Activated CD4-positive, CD25-positive, alpha-beta regulatory T cell treated with anti-CD3 and anti-CD28 coated beads, Interleukin-2, amount 50 U/mL, for 24 hours (primary cell): ENCODE data around the gene RPS6KA4.
"Not testable (repeated sequence)": the region's sequence is repeated elsewhere in the genome, so short reads cannot be mapped to it uniquely, and the experiment has no call there.

ENCODE experiments used
- ATAC-seq, 2 donors: fragments of 150-1000 bp; cut with Tn5 transposase; one replicate each; pipeline ENCODE4 v1.10.0; 2021; ENCODE audit warnings: mild to moderate bottlenecking in 1 of 2, moderate library complexity in 1 of 2

RPS6KA4 gene

DNA sequence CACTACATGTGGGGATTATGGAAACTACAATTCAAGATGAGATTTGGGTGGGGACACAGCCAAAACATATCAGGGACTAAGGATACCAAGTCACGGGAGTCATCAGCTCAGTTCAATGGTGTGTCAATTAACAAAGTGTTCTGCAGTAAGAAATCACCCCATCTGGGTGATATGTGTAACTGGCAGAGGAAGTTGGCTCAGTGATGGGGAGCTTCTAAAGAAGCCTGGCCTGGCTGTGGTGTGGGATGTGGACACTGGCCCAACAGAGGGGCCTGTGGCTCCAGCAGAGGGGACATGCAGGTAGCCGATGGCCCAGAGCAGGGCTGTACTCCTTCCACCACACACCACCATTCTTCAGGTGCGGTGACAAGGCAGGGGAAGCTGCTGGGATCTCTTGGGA, 31.6 kb downstream of the RPS6KA4 start:
- no peak for ATAC-seq

GRCh38 chr11:64391839-64392238, 32.9 kb downstream of the RPS6KA4 start:
- ATAC-seq: no peak

DNA sequence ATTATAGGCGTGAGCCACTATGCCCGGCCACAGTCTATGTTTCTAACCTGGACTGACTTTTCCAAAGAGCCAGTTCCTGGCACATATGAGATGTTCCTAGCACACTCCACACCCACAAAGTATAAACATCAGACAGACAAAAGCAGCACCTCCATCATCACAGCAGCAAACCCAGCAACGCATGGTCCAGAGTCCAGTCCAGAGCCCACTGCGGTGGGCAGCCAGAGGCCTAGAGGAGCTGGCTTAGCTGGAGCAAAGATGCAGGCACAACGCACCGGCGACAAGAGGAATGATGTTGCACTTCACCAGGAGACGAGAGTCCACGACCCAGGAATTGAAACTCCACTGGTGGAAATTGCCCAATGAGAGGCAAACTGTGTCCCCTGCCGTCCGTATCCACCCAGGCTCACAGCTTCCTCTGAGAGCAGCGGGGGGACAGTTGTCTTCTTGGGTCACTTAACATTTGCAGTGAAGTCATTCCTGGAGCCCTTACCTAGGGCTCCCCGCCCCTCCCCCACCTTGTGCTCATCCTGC, 36.6 kb downstream of the RPS6KA4 start:
- no peak for ATAC-seq

GRCh38 chr11:64396079-64396591, 37.2 kb downstream of the RPS6KA4 start:
- ATAC-seq: no peak

DNA sequence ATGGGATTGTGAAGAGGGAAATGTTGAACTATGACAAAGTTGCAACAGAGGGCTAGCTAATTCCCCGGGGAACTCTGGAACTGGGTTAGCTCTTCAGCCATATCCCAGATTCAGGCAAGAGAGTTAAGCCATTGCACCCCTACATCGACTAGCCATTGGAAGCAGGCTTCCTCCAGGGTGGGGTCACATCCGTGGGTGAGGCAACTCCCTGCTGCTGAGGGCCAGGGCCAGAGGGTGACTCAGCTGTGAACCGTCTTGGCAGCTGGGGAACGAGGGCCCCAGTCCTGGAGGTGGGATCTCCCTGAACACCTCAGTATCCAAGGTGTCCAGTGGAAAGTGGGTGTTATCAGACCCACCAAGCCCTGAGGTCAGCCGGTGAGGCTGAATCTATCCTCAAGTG, 41.1 kb downstream of the RPS6KA4 start:
- no peak for ATAC-seq

DNA sequence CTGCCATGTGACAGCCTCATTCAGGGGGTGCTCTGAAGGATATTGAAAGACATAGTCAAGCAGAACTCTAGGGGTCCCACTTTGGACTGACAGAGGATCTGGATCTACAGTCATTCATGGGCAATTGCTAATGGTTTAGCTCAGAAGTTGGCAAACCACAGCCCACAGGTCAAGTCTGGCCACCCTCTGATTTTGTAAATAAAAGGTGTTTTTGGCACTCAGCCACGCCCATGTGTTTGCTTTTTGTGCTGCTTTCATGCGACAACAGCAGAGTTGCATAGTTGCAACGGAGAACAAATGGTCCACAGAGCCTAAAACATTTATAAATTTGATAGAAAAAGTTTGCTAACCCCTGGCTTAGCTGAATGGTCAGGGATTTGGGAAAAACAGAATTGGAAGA, 41.7 kb downstream of the RPS6KA4 start:
- ATAC-seq: no peak

GRCh38 chr11:64401775-64402174, 42.8 kb downstream of the RPS6KA4 start:
- no peak for ATAC-seq

- ATAC-seq: no peak
These were observed 44.1 kb downstream of the RPS6KA4 start for GRCh38 chr11:64403106-64403505.

- no peak for ATAC-seq
These were observed 47.4 kb downstream of the RPS6KA4 start for GRCh38 chr11:64406221-64406946.

DNA sequence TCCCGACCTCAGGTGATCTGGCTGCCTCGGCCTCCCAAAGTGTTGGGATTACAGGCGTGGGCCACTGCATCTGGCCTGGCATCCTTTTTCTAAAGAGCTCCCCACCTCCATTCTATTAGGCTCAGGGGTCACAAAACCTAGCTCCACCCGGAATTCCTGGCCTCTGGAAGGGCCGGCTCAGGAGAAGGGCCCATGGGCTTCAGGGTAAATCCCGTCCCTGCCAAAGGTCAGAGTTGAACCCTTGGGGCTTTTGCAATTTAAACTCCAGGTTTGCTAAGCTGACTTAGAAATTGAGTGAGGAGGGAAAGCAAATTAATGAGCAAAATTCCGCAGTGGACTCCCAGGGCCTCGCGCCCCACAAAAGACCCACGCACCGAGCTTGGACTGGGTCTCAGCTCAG, 48.3 kb downstream of the RPS6KA4 start:
- ATAC-seq: no peak

DNA sequence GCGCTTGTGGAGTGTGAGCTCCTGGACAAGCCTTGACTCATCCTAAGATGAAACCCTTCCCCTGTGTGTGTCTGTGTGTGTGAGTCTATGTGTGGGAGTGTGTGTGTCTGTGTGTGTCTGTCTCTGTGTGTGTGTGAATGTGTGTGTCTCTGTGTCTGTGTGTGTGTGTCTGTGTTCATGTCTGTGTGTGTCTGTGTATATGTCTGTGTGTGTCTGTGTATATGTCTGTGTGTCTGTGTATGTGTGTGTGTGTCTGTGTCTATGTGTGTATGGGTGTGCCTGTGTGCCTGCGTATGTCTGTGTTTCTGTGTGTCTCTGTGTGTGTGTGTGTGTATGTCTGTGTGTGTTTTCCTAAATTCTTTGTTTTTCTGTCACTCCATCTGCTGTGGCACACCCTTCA, 48.7 kb downstream of the RPS6KA4 start:
- no peak for ATAC-seq

DNA sequence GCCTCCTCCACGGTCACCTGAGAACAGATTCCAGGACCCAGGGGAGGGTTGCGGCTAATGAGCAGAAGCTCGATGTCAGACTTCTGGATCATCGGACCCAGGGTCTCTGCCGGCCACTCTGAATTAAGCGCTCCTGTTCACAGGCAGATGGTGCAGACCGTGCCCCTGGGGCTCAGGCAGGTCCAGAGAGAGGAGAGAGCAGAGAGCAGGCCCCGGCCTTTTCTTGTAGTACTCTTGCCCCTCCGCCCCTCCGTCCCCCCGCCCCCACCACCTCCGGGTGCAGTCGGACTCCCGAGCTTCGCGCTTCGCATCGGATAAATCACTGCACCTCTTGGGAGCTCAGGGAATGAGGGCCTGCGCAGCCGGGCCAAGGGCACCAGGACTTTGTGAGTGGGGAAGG, 50.3 kb downstream of the RPS6KA4 start:
- ATAC-seq: no peak

DNA sequence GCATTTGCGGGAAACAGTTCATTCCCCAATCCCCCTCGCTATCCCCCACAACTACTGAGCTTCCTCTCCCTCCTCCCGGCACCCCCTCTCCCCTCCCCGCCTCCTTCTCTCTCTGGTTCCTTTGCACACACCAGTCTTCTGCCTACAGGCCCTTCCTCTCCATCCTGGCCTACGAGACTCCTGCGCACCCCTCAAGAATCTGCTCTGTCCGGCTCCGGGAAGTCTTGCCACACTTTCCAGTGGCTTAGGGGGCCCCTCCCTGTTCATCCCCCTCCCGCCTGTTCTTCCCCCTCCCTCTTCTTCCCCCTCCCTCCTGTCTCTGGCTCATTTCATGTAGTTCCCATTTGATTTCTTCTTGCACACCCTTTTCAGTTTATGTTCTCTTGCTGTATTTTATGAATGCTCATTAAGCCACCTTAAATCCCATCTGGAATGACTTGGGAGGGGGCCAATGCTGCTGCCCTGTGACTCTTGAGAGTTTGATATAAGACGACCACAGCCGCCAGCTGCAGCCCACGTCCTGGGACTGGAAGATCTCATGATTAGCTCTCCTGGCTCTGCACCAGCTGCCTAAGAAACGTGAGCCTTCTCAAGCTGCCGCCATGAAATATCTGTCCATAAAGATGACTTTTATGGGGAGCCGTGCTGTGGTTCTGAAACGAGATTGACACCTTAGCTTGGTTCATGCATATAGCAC, 50.9 kb downstream of the RPS6KA4 start:
- no peak for ATAC-seq

DNA sequence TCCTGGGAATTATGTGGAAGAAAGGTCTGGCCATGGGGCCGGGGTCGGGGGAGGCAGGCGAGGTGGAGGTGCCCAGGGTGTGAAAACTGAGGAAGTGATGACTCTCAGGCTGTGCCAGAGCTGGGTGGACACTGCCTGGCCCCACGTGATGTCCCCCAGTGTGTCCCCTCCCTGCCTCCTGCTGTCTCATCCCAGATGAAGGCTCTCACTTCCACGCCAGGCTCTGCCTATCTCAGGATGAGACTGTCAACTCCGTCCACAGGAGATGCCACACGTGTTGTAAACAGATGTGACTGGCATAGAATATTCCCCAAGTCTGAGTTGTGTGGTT, 51.4 kb downstream of the RPS6KA4 start:
- no peak for ATAC-seq

GRCh38 chr11:64413417-64413816, 54.5 kb downstream of the RPS6KA4 start:
- no peak for ATAC-seq

GRCh38 chr11:64415286-64415685, 56.3 kb downstream of the RPS6KA4 start:
- ATAC-seq: no peak

DNA sequence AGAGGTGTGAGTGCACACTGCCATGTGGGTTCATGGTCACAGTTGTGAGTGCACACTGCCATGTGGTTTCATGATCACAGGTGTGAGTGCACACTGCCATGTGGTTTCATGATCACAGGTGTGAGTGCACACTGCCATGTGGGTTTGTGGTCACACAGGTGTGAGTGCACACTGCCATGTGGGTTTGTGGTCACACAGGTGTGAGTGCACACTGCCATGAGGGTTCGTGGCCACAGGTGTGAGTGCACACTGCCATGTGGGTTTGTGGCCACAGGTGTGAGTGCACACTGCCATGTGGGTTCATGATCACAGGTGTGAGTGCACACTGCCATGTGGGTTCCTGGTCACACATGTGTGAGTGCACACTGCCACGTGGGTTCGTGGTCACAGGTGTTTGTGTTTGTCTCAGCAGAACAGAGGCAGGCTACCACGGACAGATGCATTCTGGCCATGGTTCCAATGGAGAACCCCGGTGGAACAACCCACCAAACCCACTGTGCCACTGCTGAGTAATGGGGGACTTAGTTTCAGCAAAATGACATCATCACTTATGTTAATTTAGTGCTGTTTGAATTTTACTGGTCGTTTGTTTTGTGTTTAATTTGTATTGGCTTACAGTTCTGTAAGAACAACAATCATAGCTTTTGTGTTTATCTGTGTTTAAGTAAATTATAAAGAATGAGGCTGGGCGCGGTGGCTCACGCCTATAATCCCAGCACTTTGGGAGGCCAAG, 57.2 kb downstream of the RPS6KA4 start:
- ATAC-seq: no peak

DNA sequence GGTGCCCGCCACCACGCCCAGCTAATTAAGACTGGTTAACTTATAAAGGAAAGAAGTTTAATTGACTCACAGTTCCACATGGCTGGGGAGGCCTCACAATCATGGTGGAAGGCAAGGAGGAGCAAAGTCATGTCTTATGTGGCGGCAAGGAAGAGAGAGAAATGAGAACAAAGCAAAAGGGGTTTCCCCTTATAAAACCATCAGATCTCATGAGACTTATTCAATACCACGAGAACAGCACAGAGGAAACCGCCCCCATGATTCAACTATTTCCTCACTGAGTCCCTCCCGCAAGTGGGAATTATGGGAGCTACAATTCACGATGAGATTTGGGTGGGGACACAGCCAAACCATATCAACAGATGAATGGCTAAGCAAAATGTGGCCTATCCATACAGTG, 59.3 kb downstream of the RPS6KA4 start:
- not testable (repeated sequence) for ATAC-seq

- ATAC-seq: no peak
These were observed 60.4 kb downstream of the RPS6KA4 start for GRCh38 chr11:64419257-64419790.

GRCh38 chr11:64419818-64420485, 61.0 kb downstream of the RPS6KA4 start:
- ATAC-seq: no peak
